ENCODE data around the gene YIPF3.
A peak's percentile ranks its signal among the peaks of the same experiment; 100 is the strongest.
"Not testable (repeated sequence)": the region's sequence is repeated elsewhere in the genome, so short reads cannot be mapped to it uniquely, and the experiment has no call there.

The YIPF3 gene

DNA sequence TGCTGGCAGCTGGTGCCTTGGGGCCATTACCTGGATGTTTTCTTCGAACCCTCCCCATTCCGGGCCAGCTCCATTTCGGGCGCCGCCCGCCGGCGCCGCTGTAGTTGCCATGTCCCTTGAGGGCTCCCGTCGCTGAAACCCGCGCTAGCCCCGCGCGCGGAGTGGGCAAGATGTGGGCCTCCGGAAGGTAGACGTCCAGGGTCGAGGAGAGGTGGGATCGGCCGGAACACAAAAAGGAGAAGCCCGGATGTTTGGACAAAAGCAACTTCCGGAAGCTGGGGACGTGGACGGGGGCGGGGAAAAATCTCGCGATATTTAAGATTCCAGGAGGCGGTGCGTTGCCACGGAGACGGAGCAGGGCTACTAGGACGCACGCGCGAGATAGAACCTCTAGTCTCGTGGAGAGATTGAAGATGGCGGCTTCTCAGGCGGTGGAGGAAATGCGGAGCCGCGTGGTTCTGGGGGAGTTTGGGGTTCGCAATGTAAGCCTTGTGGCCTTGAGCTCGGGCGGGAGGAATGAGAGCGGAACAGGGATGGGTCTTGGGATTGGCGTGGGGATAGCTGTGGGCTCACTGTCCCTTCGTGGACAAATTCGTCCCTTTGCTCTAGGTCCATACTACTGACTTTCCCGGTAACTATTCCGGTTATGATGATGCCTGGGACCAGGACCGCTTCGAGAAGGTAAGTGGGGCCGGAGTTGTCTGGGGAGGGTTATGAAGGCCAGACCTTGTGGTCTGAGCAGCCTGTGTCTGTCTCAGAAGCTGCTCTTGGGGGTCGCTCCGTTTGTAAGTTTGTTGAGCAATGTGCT lies at the start of gene YIPF3, which contains the start of gene POLR1C:
TSS of gene YIPF3 (minus strand) at position 230 of the 808 bp plus-strand sequence. CDS start at position 111, 119 bp downstream.
TSS of gene POLR1C (plus strand) at position 393 of the 808 bp plus-strand sequence. CDS start at position 414, 21 bp downstream.
- DNase-seq: peak; percentile 94

DNA sequence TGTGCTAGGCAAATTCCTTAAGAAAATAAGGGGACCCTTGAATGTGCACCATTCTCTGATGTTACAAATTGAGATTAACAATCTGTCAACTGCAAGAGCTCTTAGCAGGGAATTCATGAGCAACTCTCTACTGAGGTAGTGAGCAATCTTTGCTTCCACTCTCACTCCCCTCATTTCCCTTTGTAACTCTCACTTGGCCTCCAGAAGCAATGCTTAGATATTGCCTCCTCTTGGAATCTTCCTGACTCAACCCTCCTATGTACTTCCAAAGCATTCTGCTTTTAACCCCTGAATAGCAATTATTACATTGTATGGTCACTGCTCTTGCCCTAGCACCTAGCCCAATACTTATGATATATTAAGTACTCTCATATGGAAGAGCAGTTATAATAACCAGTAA lies 42.6 kb upstream of the YIPF3 start:
- DNase-seq: no peak

DNA sequence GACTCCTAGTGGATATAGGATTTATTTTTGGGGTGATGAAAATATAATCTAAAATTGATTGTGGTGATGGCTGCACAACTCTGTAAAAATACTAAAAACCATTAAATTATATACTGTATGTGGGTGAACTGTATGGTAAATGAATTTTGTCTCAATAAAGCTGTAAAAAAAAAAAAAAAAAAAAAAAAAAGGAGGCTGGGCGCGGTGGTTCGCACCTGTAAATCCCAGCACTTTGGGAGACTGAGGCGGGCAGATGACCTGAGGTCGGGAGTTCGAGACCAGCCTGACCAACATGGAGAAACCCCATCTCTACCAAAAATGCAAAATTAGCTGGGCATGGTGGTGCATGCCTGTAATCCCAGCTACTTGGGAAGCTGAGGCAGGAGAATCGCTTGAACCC lies 40.9 kb upstream of the YIPF3 start:
- not testable (repeated sequence) for DNase-seq

DNA sequence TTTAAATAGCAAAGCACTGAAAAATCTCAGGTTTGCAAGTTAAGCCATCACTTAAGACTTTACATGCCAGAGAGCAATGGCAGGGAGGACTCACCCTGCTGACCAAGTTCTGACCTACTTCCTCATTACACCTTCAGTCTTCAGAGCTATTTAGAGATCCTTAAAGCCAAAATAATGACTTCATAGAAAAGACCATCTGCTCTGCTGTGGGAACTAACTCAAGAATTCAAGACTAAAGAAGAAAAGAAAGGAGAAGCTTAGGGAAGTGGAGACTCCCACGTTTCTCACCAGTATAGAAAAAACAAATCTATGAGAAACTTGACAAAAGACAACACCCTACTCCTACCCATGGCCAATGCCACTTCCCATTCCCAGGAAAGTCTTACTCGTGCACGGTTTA lies 30.5 kb upstream of the YIPF3 start:
- no peak for DNase-seq

DNA sequence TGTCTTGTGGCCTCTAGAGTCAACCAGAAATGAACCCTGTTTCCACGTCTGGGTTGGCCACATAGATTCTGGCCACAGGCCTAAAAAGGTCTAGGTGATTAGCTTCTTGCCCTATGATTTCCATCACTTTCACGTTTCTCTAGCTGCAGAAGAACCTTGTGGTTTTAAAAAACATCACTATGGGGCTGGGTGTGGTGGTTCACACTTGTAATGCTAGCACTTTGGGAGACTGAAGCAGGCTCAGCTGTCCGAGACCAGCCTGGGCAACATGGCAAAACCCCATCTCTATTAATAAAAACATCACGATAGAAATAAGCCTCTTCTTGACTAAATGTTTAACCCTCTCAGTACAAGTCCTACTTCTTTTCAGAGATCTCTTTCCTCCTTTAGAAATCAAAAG lies 27.7 kb upstream of the YIPF3 start:
- DNase-seq: no peak

DNA sequence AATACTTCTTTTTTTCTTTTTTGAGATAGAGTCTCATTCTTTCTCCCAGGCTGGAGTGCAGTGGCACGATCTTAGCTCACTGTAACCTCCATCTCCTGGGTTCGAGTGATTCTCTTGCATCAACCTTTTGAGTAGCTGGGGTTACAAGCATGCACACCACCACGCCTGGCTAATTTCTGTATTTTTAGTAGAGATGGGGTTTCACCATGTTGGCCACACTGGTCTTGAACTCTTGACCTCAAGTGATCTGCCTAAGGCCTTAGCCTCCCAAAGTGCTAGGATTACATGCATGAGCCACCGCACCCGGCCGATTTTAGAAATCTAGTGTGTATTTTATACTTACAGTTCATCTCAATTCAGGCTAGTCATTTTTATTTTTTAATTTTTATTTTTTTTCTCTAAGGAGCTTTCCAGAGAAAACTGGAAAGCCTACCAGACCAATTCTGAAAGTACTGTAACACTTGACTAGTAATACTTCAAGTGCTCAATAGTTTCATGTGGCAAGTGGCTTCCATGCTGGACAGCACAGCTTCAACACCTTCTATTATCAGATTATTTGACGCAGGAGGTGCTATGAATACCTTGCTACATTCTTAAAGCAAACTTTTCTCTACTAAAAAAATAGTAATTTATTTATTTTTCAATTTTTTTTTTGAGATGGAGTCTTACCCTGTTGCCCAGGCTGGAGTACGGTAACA lies 25.2 kb upstream of the YIPF3 start:
- DNase-seq: no peak

DNA sequence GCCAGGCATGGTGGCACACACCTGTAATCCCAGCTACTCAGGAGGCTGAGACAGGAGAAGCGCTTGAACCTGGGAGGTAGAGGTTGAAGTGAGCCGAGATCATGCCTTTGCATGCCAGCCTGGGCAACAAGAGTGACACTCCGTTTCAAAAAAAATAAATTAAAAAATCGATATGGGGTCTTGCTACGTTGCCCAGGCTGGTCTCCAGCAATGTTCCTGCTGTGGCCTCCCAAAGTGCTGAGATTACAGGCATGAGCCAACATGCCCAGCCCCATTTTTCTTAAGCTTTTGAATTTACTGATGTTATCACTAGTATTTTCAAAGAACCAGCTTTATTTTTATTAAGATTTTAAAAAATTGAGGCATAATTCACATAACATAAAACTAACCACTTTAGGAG lies 23.8 kb upstream of the YIPF3 start:
- DNase-seq: no peak

DNA sequence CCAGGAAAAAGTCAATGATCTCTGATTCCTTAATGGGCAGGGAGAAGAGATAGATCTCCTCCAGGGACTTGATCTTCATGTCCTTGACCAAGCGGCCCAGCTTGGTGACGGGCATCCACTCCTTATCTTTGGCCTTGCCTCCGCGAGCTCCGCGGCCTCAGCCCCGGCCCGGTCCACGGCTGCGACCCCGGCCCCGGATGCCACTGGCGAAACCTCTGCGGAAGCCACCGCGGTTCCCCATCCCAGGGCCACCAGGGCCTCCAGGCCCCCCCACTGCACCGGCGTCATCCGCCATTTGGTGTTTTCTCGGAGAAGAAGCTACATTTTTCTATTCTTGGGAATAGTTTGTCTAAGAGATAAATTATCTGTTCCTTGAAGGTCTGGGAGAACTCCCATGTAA lies 22.7 kb upstream of the YIPF3 start:
- DNase-seq: not testable (repeated sequence)

DNA sequence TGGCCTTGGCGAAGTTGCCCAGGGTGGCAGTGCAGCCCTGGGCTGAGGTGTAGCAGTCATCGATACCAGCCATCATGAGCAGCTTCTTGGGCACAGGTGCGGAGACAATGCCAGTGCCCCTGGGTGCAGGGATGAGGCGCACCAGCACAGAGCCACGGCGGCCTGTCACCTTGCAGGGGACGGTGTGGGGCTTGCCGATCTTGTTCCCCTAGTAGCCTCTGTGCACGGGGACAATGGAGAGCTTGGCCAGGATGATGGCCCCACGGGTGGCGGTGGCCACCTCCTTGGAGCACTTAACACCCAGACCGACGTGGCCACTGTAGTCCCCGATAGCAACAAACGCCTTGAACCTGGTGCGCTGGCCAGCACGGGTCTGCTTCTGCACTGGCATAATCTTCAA lies 22.3 kb upstream of the YIPF3 start:
- not testable (repeated sequence) for DNase-seq

DNA sequence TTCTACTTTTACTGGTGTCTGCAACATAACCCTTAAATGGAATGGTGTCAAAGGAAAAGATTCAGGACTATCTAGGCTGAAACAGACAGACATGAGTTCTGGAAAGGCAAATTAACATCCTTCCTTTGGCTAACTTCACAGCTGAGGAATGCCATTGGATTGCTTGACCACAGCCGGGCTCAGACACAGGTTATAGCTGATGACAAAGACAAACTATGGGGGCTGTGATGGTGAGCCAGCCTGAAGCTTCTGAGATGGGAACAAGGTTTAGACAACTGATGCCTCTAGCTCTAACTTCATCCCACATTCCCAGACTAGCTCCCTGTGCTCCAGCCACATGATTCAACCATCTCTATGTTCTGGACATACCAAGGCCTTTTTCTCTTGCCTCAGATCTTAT lies 15.5 kb upstream of the YIPF3 start:
- no peak for DNase-seq

DNA sequence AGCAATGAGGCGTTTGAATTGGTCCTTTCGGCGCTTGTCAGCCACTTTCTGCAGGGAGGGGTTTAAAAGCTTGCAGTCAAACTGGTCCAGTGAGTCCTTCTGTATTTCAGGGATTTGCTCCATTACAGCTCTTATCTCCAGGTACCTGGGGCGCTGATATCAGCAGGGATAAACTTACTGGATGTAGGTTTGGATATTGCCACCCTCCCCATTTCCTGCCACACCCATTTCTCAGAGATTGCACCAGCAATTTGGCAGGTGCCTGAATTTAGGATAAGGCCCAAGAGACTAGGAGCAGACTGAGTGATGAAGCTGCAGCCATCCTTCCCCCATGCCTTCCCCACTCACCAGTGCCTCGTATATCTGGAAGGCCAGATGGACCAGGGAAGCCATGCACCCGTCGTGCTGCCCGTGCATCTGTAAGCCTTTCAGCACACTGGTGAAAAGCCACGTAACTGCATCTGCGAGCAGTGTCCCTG lies 7.8 kb upstream of the YIPF3 start:
- DNase-seq: no peak

DNA sequence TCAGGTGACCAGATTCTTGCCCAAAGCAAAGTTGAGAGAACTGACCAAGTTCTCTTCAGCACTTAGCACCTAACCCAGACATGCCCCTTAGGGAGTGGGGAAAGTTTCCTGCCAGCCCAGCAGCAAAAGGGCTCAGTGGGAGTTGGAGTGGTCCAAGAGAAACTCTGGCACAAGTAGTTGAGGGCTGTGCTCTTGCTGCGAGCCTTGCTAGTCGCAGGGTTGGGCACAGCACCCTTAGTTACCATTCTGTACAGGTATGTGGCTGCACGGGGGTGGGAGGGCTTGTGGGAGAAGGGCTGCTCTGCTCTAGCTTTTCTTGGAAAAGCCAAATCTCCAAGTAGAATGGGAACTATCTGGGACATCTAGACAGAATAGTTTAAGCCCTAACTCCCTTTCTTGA lies 6.6 kb upstream of the YIPF3 start:
- DNase-seq: no peak

DNA sequence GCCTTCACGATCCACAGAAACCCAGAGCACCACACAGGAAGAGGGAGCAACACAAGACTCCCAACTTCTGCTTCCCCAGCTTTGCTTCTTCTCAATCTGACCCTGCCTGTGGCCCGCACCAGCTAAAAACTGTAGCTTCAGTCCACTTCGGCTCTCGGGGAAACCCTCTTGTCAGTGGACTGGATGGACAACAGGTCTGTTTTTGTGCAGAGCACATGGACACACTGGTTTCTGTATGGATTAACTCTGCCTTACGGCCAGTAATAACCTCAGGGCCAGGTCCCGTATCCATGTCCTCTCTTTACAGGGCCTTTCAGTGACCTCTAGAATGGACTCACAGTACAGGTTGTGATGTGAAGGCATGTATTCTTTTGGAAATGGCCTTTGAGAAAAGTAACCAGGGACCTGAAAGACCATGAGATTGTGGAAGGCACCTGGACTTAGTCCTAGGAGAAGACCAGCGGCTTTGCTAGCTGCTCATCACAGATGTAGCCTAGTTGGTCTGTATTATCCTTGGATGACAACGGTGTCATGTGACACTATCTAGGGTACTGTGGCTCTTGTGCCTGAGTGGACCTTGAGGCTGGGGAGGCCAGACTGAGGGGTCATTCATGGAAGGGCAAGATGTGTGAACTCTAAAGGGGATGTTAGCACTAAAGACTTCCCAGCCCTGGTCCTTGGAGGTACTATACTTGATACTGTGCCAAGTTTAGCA lies 6.0 kb upstream of the YIPF3 start:
- DNase-seq: no peak

DNA sequence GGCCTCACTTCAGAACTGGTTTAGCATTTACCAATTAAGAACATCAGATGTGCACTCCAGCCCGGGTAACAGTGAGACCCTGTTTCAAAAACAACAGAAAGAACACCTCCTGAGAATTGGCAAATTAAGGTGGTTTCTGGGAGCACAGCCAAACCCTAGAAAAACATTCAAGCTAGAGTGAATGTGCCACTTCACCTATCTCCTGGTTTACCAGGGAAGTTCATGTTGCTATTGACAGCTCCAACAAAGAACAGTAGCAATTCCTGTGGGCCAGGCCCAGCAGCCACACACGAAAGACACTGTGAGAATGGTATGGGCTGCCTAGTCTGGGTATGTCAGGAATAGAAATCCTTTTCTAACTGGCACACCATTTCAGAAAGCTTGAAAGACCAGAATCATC lies 5.1 kb upstream of the YIPF3 start:
- DNase-seq: no peak

DNA sequence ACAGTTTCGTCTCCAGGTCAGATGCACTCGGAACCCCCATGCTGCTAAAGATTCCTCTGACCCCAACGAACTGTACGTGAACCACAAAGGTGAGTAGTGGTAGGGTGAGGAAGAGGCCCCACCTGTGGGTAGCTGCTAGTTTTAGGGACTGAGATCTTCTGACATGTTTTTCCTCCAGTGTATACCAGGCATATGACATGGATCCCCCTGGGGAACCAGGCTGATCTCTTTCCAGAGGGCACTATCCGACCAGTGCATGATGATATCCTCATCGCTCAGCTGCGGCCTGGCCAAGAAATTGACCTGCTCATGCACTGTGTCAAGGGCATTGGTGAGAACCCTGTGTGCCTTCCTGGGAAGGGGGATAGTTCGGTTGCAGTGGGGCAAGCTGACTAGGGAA lies 3.4 kb upstream of the YIPF3 start:
- DNase-seq: no peak

DNA sequence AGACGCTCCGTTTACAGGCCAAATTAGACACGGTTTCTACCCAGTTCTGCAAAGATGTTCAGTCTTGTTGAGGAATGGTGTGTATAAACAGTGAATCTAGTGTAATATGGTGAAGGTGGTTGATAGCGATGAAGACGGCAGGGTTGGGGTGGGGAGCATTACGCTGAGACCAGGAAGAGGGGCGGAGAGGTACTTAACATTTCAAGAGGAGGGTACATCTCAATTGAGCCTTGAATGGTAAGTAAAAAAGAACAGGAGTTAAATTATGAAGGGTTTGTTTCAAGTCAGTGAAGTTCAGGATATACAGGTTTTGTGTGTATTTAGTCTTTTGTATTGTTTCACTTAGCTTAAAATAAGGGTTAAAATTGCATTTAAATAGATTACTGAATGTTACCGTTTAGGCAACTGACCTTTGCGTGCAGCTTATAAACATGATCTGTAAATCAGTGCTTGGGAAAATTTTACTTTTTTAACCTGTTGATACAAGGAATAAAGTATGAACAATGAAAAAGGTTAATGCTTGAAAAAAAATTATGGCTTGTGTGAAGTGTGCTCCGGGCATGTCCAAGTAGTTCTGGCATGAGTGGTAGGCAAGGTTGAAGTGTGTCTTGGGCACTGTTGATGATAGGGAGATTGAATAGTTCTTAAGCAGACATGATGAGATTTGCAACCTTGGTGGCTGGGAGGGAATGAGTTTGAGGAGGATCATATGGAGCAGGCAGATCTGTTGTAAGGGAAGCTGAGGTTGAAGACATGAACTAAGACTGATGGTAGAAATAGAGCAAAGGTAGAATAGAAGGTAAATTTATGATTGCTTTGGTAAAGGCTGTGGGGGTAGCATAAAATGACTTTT lies 1.0 kb upstream of the YIPF3 start:
- no peak for DNase-seq

DNA sequence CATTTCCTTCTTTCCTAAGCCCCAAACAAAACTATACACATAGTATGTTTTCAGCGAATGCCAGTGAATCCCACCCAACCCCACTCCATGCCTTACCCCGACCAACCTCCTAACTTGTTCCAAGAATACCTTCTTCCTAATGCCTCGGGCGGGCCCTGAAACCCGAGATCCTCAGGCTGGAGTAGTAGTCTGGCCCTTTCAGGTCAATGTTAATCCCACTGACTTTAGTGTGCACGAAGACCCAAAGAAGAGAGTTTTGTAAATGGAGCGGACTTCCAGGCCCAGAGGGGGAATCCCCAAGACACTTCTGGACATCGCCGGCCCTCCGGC lies 394 bp downstream of the YIPF3 start:
- DNase-seq: no peak

DNA sequence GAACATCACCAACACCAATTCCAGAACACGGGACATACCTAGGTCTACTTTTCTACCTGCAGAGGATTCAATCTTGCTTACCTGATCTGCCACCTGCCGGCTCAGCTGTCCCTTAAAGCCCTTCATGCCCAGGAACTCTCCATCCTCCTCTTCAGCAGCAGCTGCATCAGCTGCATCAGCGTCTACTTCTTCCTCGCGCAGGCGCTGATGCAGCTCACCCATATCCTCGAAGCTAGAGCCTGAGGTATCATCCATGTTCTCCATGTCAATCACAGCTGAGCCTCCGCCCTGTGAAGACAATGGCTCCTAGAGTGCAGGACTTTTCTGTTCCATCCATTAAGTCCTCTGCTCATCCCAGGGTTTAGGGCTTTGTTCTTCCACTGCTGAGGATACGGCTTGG lies 918 bp downstream of the YIPF3 start:
- DNase-seq: no peak

DNA sequence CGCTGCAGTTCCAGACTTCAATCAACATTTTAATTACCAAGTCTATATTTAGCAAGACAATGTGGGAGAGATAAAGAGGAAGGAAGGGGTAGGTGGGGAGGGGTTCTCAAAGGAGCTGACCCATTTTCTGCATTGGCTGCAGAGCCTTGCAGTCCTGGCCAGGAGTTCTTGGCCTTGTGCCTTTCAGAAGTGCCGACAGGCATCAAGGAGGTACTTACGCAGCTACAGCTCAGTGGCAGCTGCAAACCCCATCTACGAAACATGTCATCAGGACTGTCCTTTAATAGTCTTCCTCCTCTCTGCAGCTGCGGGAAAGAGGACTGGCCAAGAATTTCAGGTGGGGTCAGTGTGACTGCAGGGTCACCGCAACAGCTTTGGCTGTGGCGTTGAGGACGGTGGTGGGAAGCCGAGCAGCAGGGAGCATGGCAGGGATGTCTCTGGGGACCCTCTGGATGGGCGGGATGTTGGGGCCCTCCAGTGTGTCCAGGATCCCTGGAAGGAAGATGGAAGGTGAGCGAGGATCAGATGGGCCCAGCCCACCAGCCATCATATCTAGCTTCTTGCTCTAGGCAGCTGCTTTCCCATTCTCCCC lies 4.8 kb downstream of the YIPF3 start:
- DNase-seq: no peak

DNA sequence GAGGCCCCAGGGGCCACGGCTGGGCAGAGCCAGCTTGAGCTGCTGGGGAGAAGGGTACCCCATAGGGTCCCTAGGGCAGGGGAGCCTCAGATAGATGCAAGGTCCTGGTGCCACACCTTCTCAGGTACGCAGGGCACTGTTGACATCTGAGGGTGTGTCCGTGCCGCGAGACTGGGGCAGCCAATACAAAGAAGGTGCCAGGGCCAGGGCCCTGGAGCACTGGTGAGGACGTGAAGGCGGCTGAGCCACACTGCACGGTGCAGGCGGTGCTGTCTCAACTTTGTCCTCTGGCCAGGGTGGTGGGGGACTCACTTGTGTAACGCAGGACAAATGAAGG lies 5.9 kb downstream of the YIPF3 start:
- DNase-seq: no peak

DNA sequence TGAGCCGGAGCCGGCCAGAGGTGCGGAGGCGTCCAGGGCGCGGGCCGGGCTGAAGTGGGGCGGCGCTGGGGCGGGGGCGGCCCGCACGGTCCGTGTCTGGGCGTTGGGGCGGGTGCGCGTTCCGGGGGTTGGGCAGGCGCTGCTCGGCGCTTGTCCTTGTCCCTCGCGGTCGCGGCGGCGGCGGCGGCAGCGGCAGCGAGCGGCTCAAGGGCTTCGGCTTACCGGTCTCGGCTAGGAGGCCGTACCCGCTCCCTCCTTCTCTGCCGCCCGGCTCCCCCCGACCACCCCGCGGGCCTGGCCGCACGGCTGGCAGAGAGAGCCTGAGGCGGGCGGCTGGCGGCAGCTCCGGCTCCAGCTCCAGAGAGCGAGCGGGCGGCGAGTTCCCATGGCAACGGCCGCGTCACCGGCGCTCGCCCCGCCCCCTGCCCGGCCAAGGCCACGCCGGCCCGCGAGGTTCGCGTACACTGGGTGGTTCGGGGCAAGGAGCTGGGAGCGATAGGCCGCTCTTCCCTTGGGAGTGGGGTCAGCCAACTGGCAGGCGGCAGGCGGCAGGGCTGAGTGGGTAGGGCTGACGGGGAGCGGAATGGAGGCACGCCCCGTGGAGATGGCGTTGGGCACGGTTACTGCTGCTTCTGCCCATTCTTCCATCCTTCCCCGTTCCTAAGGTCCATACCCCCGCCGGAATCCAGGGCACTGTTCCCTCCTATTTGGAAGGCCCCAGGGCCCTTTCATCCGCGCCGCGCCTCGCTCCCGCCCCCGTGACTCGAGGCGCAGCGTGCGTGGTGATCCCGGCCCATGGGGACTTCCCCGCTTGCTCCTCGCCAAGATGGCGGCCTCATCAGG lies 6.5 kb downstream of the YIPF3 start, which contains the start of gene LRRC73:
TSS of gene LRRC73 (minus strand) at position 363 of the 843 bp plus-strand sequence. CDS start 561 bp downstream, outside the sequence.
- peak; percentile 82 for DNase-seq

All from stimulated activated CD4-positive, alpha-beta T cell treated with anti-CD3 and anti-CD28 coated beads, Interleukin-4, amount 100 ng/mL, for 1 hour (primary cell).